Measurements from ENCODE around the gene DPP10. TPM values are rescaled to one million over a fixed set of nuclear protein-coding genes. Genes with fewer than 3 reads are reported as not detected.

The DPP10 gene
- total RNA-seq, 3 donors from 2014 or later (not counting 1 experiment from before 2014, with no cell fraction given), result not detected

DNA sequence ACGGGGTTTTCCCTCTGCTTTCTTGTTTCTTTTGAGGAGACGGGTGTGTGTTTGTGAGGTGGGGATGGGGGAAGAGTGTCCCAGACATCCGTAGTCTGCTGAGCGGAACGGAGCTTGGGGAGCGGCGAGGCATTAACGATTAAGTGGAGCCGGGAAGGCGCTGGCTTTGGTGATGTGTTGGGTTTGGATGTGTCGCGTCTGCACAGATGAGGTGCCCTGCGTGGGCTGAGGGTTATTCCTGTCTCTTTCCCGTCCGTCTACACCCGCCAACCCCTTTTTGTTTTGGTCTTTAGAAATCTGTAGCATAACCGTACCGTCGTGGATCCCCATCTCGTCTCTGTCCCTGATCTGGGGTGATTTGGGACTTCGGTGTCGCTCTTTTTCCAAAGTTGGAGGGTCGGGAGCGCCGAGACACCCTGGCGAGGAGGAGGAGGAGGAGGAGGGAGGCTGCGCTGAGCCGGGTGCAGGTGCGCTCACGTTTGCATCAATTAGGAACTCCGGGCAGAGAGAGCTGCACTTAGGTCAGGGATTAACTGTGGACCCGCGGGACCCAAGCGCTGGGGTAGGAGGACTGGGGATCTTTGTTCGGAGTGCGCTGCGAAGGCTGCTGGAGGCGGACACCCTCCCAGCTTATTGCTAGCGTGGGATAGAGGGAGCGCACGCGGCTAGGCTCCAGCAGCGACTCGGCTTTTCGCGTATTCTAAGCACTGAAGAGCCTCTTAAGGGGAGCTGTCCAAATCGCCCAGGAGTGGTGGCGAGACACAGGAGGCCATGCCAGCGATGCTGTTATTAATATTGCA, 720.3 kb downstream of the DPP10 start:
- ATAC-seq (no peak), DNase-seq (no peak)
- intact Hi-C loops (cut with micrococcal nuclease), result no loop called here
- H3K9me3 Mint-ChIP-seq, result peaks cover under 1 to 3% of the 10 kb centered on the region in 2 donors
- no peak overlapping the region for H3K4me3 Mint-ChIP-seq
- peaks cover 8% of the 10 kb centered on the region for H3K9me3 ChIP-seq (ENCODE audit: control insufficient read depth, insufficient read depth, low read length)
- no peaks in the 10 kb centered on the region for H3K36me3 Mint-ChIP-seq
- peaks cover 11% of the 10 kb centered on the region for H3K27me3 ChIP-seq (ENCODE audit: control insufficient read depth, insufficient read depth, low read length)
- TF ChIP-seq, protein P1, sequence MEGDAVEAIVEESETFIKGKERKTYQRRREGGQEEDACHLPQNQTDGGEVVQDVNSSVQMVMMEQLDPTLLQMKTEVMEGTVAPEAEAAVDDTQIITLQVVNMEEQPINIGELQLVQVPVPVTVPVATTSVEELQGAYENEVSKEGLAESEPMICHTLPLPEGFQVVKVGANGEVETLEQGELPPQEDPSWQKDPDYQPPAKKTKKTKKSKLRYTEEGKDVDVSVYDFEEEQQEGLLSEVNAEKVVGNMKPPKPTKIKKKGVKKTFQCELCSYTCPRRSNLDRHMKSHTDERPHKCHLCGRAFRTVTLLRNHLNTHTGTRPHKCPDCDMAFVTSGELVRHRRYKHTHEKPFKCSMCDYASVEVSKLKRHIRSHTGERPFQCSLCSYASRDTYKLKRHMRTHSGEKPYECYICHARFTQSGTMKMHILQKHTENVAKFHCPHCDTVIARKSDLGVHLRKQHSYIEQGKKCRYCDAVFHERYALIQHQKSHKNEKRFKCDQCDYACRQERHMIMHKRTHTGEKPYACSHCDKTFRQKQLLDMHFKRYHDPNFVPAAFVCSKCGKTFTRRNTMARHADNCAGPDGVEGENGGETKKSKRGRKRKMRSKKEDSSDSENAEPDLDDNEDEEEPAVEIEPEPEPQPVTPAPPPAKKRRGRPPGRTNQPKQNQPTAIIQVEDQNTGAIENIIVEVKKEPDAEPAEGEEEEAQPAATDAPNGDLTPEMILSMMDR (IDR thresholded peaks at IDR 0.05), result no peak
- no peak overlapping the region for H3K27ac Mint-ChIP-seq
- no peak overlapping the region for H3K27ac ChIP-seq (ENCODE audit: low read length)
- no peaks in the 10 kb centered on the region for H3K4me1 ChIP-seq (ENCODE audit: control insufficient read depth, insufficient read depth, low read length)
- peaks cover 0 to 5% of the 10 kb centered on the region in 2 donors for H3K4me1 Mint-ChIP-seq
- no peaks in the 10 kb centered on the region for H3K36me3 ChIP-seq (ENCODE audit: control insufficient read depth, insufficient read depth, low read length)
- H3K27me3 Mint-ChIP-seq (ENCODE audit: low read depth in 2 of 2), result peaks cover 13 to 17% of the 10 kb centered on the region in 2 donors
- no peak overlapping the region for H3K4me3 ChIP-seq (ENCODE audit: low read length)
- WGBS (ENCODE audit: insufficient coverage), result 9% methylated on average over 49 of the region's 49 CpGs

- no peaks in the 10 kb centered on the region for H3K36me3 ChIP-seq (ENCODE audit: control insufficient read depth, insufficient read depth, low read length)
- peaks cover 13 to 17% of the 10 kb centered on the region in 2 donors for H3K27me3 Mint-ChIP-seq (ENCODE audit: low read depth in 2 of 2)
- ATAC-seq, result no peak
- H3K4me1 ChIP-seq (ENCODE audit: control insufficient read depth, insufficient read depth, low read length), result no peaks in the 10 kb centered on the region
- peaks cover 8% of the 10 kb centered on the region for H3K9me3 ChIP-seq (ENCODE audit: control insufficient read depth, insufficient read depth, low read length)
- no peak overlapping the region for H3K4me3 Mint-ChIP-seq
- DNase-seq, result no peak
- no peak overlapping the region for H3K4me3 ChIP-seq (ENCODE audit: low read length)
- WGBS (ENCODE audit: insufficient coverage), result 50% methylated on average over 6 of the region's 6 CpGs
- H3K4me1 Mint-ChIP-seq, result peaks cover 0 to 5% of the 10 kb centered on the region in 2 donors
- H3K9me3 Mint-ChIP-seq, result peaks cover 2% of the 10 kb centered on the region in 2 donors
- peaks cover 11% of the 10 kb centered on the region for H3K27me3 ChIP-seq (ENCODE audit: control insufficient read depth, insufficient read depth, low read length)
- TF ChIP-seq, protein P1 (IDR thresholded peaks at IDR 0.05), result no peak
- no peaks in the 10 kb centered on the region for H3K36me3 Mint-ChIP-seq
- intact Hi-C loops (cut with micrococcal nuclease), result no loop called here
- H3K27ac Mint-ChIP-seq, result no peak overlapping the region
- H3K27ac ChIP-seq (ENCODE audit: low read length), result no peak overlapping the region
Measured at GRCh38 chr2:115163572-115163971, 721.1 kb downstream of the DPP10 start.

GRCh38 chr2:115165529-115166109, 723.2 kb downstream of the DPP10 start:
- intact Hi-C loops (cut with micrococcal nuclease), result no loop called here
- H3K27ac ChIP-seq (ENCODE audit: low read length), result no peak overlapping the region
- H3K27me3 ChIP-seq (ENCODE audit: control insufficient read depth, insufficient read depth, low read length), result peaks cover 7% of the 10 kb centered on the region
- no peaks in the 10 kb centered on the region for H3K36me3 Mint-ChIP-seq
- TF ChIP-seq, protein P1 (IDR thresholded peaks at IDR 0.05), result no peak
- peaks cover 0 to 4% of the 10 kb centered on the region in 2 donors for H3K4me1 Mint-ChIP-seq
- H3K27me3 Mint-ChIP-seq (ENCODE audit: low read depth in 2 of 2), result peaks cover 13 to 15% of the 10 kb centered on the region in 2 donors
- H3K4me3 Mint-ChIP-seq, result no peak overlapping the region
- H3K27ac Mint-ChIP-seq, result no peak overlapping the region
- no peaks in the 10 kb centered on the region for H3K4me1 ChIP-seq (ENCODE audit: control insufficient read depth, insufficient read depth, low read length)
- H3K36me3 ChIP-seq (ENCODE audit: control insufficient read depth, insufficient read depth, low read length), result no peaks in the 10 kb centered on the region
- DNase-seq, result no peak
- ATAC-seq, result no peak
- H3K4me3 ChIP-seq (ENCODE audit: low read length), result no peak overlapping the region
- H3K9me3 Mint-ChIP-seq, result peaks cover 2% of the 10 kb centered on the region in 2 donors
- peaks cover 4% of the 10 kb centered on the region for H3K9me3 ChIP-seq (ENCODE audit: control insufficient read depth, insufficient read depth, low read length)
- WGBS (ENCODE audit: insufficient coverage), result 25% methylated on average over 2 of the region's 6 CpGs
